Stimulated activated CD8-positive, alpha-beta memory T cell treated with anti-CD3 and anti-CD28 coated beads, Interleukin-2, amount 100 ng/mL, for 48 hours (primary cell): ENCODE results near the gene ATAD3C.
A peak's percentile ranks its signal among the peaks of the same experiment; 100 is the strongest.
"Not testable (repeated sequence)": the region's sequence is repeated elsewhere in the genome, so short reads cannot be mapped to it uniquely, and the experiment has no call there.

Source experiments
- DNase-seq, 2 donors: peaks; one replicate each; pipeline ENCODE4 v3.0.0-alpha.2; 2020; ENCODE audit warnings: low read depth in 2 of 2

ATAD3C gene

GRCh38 chr1:1472053-1472876, 22.8 kb downstream of the ATAD3C start:
- not testable (repeated sequence) for DNase-seq

GRCh38 chr1:1476011-1476410, 26.5 kb downstream of the ATAD3C start:
- DNase-seq = not testable (repeated sequence)

- no peak for DNase-seq
Observed at GRCh38 chr1:1477206-1477605, 27.7 kb downstream of the ATAD3C start.

GRCh38 chr1:1479547-1480487, 30.3 kb downstream of the ATAD3C start:
- DNase-seq = no peak

- not testable (repeated sequence) for DNase-seq
Observed at GRCh38 chr1:1480488-1480867, 31.0 kb downstream of the ATAD3C start.

GRCh38 chr1:1481811-1482210, 32.3 kb downstream of the ATAD3C start:
- DNase-seq = not testable (repeated sequence)

- no peak for DNase-seq
Observed at GRCh38 chr1:1482856-1483255, 33.4 kb downstream of the ATAD3C start.

- DNase-seq = no peak
Observed at GRCh38 chr1:1483714-1484113, 34.2 kb downstream of the ATAD3C start.

- DNase-seq = not testable (repeated sequence)
Observed at GRCh38 chr1:1484976-1485750, 35.7 kb downstream of the ATAD3C start.

- DNase-seq = not testable (repeated sequence)
Observed at GRCh38 chr1:1485755-1486317, 36.3 kb downstream of the ATAD3C start.

GRCh38 chr1:1487701-1488100, 38.2 kb downstream of the ATAD3C start:
- DNase-seq = no peak

- DNase-seq = no peak
Observed at GRCh38 chr1:1489231-1489630, 39.7 kb downstream of the ATAD3C start.

GRCh38 chr1:1489861-1490260, 40.4 kb downstream of the ATAD3C start:
- DNase-seq = no peak

GRCh38 chr1:1490633-1491230, 41.2 kb downstream of the ATAD3C start:
- no peak for DNase-seq

GRCh38 chr1:1491601-1492000, 42.1 kb downstream of the ATAD3C start:
- DNase-seq = no peak

GRCh38 chr1:1494311-1494710, 44.8 kb downstream of the ATAD3C start:
- not testable (repeated sequence) for DNase-seq

- not testable (repeated sequence) for DNase-seq
Observed at GRCh38 chr1:1495461-1495975, 46.0 kb downstream of the ATAD3C start.

- peak; percentile 31 to 64 for DNase-seq
Observed at GRCh38 chr1:1504777-1505365, 55.4 kb downstream of the ATAD3C start.

- DNase-seq = not testable (repeated sequence)
Observed at GRCh38 chr1:1505366-1505798, 55.9 kb downstream of the ATAD3C start.

- not testable (repeated sequence) for DNase-seq
Observed at GRCh38 chr1:1505801-1506200, 56.3 kb downstream of the ATAD3C start.
